Muscle layer of colon (tissue), 2 donors: ENCODE measurements around the gene ANKS1A.
"Not testable (repeated sequence)": the region's sequence is repeated elsewhere in the genome, so short reads cannot be mapped to it uniquely, and the experiment has no call there.

Experiments used
- H3K27ac ChIP-seq: one replicate; pipeline ENCODE4 v1.7.0; 2013; ENCODE audit warnings: low read depth, mild to moderate bottlenecking, low read length, moderate library complexity
- H3K27me3 ChIP-seq, 2 donors: one replicate each; pipeline ENCODE4 v1.7.0; 2013; ENCODE audit warnings: low read length in 2 of 2, mild to moderate bottlenecking in 2 of 2; ENCODE audit not compliant: insufficient read depth in 2 of 2, control insufficient read depth in 1 of 2
- H3K36me3 ChIP-seq: one replicate; pipeline ENCODE4 v1.7.0; 2013; ENCODE audit warnings: mild to moderate bottlenecking, low read length; ENCODE audit not compliant: insufficient read depth
- H3K4me1 ChIP-seq: one replicate; pipeline ENCODE4 v1.7.0; 2013; ENCODE audit warnings: mild to moderate bottlenecking, low read length; ENCODE audit not compliant: insufficient read depth
- H3K4me3 ChIP-seq, 2 donors: one replicate each; pipeline ENCODE4 v1.7.0; 2013; ENCODE audit warnings: low read length in 2 of 2, low read depth in 1 of 2, mild to moderate bottlenecking in 1 of 2, moderate library complexity in 1 of 2
- H3K9ac ChIP-seq: one replicate; pipeline ENCODE4 v1.7.0; 2013; ENCODE audit warnings: low read length
- H3K9me3 ChIP-seq: one replicate; pipeline ENCODE4 v1.7.0; 2013; ENCODE audit warnings: mild to moderate bottlenecking, low read length
- donor health status: abdominal sarcoma.
- donor health status: Adenocarcinoma of cecum.

ANKS1A gene

GRCh38 chr6:34865107-34865506 is 23.9 kb upstream of the ANKS1A start:
- H3K27ac ChIP-seq, result peak overlapping the region; percentile 28
- H3K9me3 ChIP-seq, result no peaks in the 10 kb centered on the region
- H3K36me3 ChIP-seq, result peaks cover 9% of the 10 kb centered on the region
- no peak overlapping the region for H3K9ac ChIP-seq
- peaks cover 14% of the 10 kb centered on the region for H3K4me1 ChIP-seq
- no peaks in the 10 kb centered on the region for H3K27me3 ChIP-seq
- H3K4me3 ChIP-seq, result no peak overlapping the region

- Histone ChIP-seq H3K9ac (no peak overlapping the region), H3K27me3 (no peaks in the 10 kb centered on the region), H3K4me3 (no peak overlapping the region), H3K4me1 (peaks cover 14% of the 10 kb centered on the region), H3K27ac (no peak overlapping the region), H3K36me3 (peaks cover 17% of the 10 kb centered on the region), H3K9me3 (no peaks in the 10 kb centered on the region)
Observed at GRCh38 chr6:34866509-34866908, 22.5 kb upstream of the ANKS1A start.

GRCh38 chr6:34867484-34867883 is 21.6 kb upstream of the ANKS1A start:
- Histone ChIP-seq H3K36me3 (peaks cover 27% of the 10 kb centered on the region), H3K4me1 (peaks cover 14% of the 10 kb centered on the region), H3K9me3 (no peaks in the 10 kb centered on the region), H3K9ac (no peak overlapping the region), H3K27ac (no peak overlapping the region), H3K4me3 (no peak overlapping the region), H3K27me3 (no peaks in the 10 kb centered on the region)

- Histone ChIP-seq H3K4me3 (no peak overlapping the region), H3K36me3 (peaks cover 54% of the 10 kb centered on the region), H3K9me3 (no peaks in the 10 kb centered on the region), H3K27ac (no peak overlapping the region), H3K27me3 (no peaks in the 10 kb centered on the region), H3K4me1 (no peaks in the 10 kb centered on the region), H3K9ac (no peak overlapping the region)
Observed at GRCh38 chr6:34871853-34872252, 17.2 kb upstream of the ANKS1A start.

- no peaks in the 10 kb centered on the region for H3K27me3 ChIP-seq
- no peak overlapping the region for H3K4me3 ChIP-seq
- H3K4me1 ChIP-seq, result no peaks in the 10 kb centered on the region
- no peak overlapping the region for H3K9ac ChIP-seq
- peaks cover 54% of the 10 kb centered on the region for H3K36me3 ChIP-seq
- no peaks in the 10 kb centered on the region for H3K9me3 ChIP-seq
- no peak overlapping the region for H3K27ac ChIP-seq
Observed at GRCh38 chr6:34872332-34872731, 16.7 kb upstream of the ANKS1A start.

GRCh38 chr6:34875292-34876213 is 13.5 kb upstream of the ANKS1A start:
- H3K9me3 ChIP-seq, result no peaks in the 10 kb centered on the region
- H3K27ac ChIP-seq, result no peak overlapping the region
- H3K4me3 ChIP-seq, result no peak overlapping the region
- no peaks in the 10 kb centered on the region for H3K4me1 ChIP-seq
- no peak overlapping the region for H3K9ac ChIP-seq
- no peaks in the 10 kb centered on the region for H3K27me3 ChIP-seq
- H3K36me3 ChIP-seq, result peaks cover 62% of the 10 kb centered on the region

GRCh38 chr6:34876472-34876871 is 12.6 kb upstream of the ANKS1A start:
- Histone ChIP-seq H3K9ac (no peak overlapping the region), H3K4me3 (no peak overlapping the region), H3K27me3 (no peaks in the 10 kb centered on the region), H3K9me3 (no peaks in the 10 kb centered on the region), H3K36me3 (peaks cover 57% of the 10 kb centered on the region), H3K27ac (no peak overlapping the region), H3K4me1 (no peaks in the 10 kb centered on the region)

- no peaks in the 10 kb centered on the region for H3K9me3 ChIP-seq
- no peak overlapping the region for H3K4me3 ChIP-seq
- no peak overlapping the region for H3K27ac ChIP-seq
- peaks cover 50% of the 10 kb centered on the region for H3K36me3 ChIP-seq
- no peaks in the 10 kb centered on the region for H3K4me1 ChIP-seq
- H3K9ac ChIP-seq, result no peak overlapping the region
- no peaks in the 10 kb centered on the region for H3K27me3 ChIP-seq
Observed at GRCh38 chr6:34877259-34877658, 11.8 kb upstream of the ANKS1A start.

- Histone ChIP-seq H3K36me3 (peaks cover 43% of the 10 kb centered on the region), H3K9me3 (no peaks in the 10 kb centered on the region), H3K4me3 (no peak overlapping the region), H3K9ac (no peak overlapping the region), H3K27ac (no peak overlapping the region), H3K4me1 (no peaks in the 10 kb centered on the region), H3K27me3 (no peaks in the 10 kb centered on the region)
Observed at GRCh38 chr6:34877869-34878485, 11.1 kb upstream of the ANKS1A start.

- not testable (repeated sequence) for H3K27ac ChIP-seq, H3K27me3 ChIP-seq, H3K4me3 ChIP-seq, H3K9me3 ChIP-seq, H3K4me1 ChIP-seq, H3K9ac ChIP-seq
- peaks cover 10% of the 10 kb centered on the region for H3K36me3 ChIP-seq
Observed at GRCh38 chr6:34884073-34884472, 5.0 kb upstream of the ANKS1A start.

- H3K4me1 ChIP-seq, result peaks cover 8% of the 10 kb centered on the region
- H3K9ac ChIP-seq, result no peak overlapping the region
- H3K27ac ChIP-seq, result no peak overlapping the region
- H3K27me3 ChIP-seq, result no peaks in the 10 kb centered on the region
- no peaks in the 10 kb centered on the region for H3K9me3 ChIP-seq
- peaks cover 5% of the 10 kb centered on the region for H3K36me3 ChIP-seq
- no peak overlapping the region for H3K4me3 ChIP-seq
Observed at GRCh38 chr6:34884996-34885395, 4.1 kb upstream of the ANKS1A start.
